Testis (tissue), 2 donors: Measurements from ENCODE around the gene RHEX.

Experiments used
- CTCF ChIP-seq, 3 experiments: fragments of 450-650 bp in 2 of 3; fragments of 200-600 bp in 1 of 3; sonication (generic) in 1 of 3; IDR thresholded peaks; one replicate each; pipeline ENCODE4 v1.5.1; 2016 to 2019; ENCODE audit warnings: antibody characterized with exemption in 3 of 3, mild to moderate bottlenecking in 2 of 3, moderate library complexity in 1 of 3
- POLR2A ChIP-seq: fragments of 450-650 bp; IDR thresholded peaks from one replicate; pipeline ENCODE4 v1.6.1; 2017; ENCODE audit warnings: antibody characterized with exemption, mild to moderate bottlenecking, moderate library complexity

GRCh38 chr1:206035027-206035426 is 17.9 kb upstream of the RHEX start:
- TF ChIP-seq CTCF (IDR thresholded peaks at IDR 0.05): no peak
- no peak for TF ChIP-seq POLR2A
